ENCODE measurements around the gene USP14. TPM values are rescaled to one million over a fixed set of nuclear protein-coding genes. Genes with fewer than 3 reads are reported as not detected.
"Not testable (repeated sequence)": the region's sequence is repeated elsewhere in the genome, so short reads cannot be mapped to it uniquely, and the experiment has no call there.

USP14 gene
- total RNA-seq: 11.3 TPM

GRCh38 chr18:158128-159036 lies at the start of gene USP14:
Gene USP14, plus strand, starts transcription at chr18:158557. Its CDS starts 142 bp downstream, at chr18:158699.
- peak; percentile 89 to 99 (median 99) for DNase-seq (ENCODE audit: low read depth in 2 of 3, low spot score in 2 of 3)

GRCh38 chr18:108665-109063 lies 49.7 kb upstream of the USP14 start:
- not testable (repeated sequence) for DNase-seq (ENCODE audit: low read depth in 2 of 3, low spot score in 2 of 3)

DNA sequence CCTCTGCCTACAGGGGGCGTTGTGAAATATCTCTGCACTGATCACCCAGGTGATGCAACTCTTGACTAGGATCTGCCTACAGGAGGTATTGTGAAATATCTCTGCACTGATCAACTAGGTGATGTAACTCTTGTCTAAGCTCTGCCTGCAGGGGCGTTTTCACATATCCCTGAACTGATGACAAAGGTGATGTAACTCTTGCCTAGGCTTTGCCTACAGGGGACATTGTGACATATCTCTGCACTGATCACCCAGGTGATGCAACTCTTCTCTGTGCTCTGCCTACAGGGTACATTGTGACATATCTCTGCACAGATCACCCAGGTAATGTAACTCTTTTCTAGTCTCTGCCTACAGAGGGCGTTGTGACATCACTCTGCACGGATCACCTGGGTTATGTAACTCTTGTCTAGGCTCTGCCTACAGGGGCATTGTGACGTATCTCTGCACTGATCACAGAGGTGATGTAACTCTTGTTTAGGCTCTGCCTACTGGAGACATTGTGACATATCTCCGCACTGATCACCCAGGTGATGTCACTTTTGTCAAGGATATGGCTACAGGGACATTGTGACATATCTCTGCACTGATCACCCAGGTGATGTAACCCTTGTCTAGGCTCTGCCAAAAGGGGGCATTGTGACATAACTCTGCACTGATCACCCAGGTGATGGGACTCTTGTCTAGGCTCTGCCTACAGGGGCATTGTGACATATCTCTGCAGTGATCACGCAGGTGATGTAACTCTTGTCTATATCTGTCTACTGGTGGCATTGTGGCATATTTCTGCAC lies 49.0 kb upstream of the USP14 start:
- DNase-seq (ENCODE audit: low read depth in 2 of 3, low spot score in 2 of 3): peak in 1 of 3 donors; percentile 13

DNA sequence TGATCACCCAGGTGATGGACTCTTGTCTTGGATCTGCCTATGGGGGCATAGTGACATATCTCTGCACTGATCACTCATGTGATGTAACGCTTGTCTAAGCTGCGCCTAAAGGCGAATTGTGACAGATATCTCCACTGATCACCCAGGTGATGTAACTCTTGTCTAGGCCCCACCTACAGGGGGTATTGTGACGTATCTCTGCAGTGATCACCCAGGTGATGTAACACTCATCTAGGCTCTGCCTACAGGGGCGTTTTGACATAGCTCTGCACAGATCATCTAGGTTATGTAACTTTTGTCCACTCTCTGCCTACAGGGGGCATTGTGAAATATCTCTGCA lies 48.5 kb upstream of the USP14 start:
- DNase-seq (ENCODE audit: low read depth in 2 of 3, low spot score in 2 of 3): peak in 1 of 3 donors; percentile 5

DNA sequence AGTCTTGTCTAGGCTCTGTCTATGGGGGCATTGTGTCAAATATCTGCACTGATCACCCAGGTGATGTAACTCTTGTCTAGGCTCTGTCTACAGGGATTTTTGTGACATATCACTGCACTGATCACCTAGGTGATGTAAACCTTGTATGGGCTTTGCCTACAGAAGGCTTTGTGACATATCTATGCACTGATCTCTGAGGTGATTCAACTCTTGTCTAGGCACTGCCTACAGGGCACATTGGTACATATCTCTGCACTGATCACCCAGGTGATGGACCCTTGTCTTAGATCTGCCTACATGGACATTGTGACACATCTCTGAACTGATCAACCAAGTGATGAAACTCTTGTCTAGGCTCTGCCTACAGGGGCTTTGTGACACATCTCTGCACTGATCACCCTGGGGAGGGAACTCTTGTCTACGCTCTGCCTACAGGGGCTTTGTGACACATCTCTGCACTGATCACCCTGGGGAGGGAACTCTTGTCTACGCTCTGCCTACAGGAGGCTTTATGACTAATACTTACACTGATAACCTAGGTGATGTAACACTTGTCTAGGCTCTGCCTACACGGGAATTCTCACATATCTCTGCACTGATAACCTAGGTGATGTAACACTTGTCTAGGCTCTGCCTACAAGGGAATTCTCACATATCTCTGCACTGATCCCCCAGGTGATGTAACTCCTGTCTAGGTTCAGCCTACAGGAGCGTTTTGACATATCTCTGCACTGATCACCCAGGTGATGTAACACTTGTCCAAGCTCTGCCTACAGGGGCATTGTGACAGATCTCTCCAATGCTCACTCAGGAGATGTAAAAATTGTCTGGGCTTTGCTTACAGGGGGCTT lies 47.8 kb upstream of the USP14 start:
- not testable (repeated sequence) for DNase-seq (ENCODE audit: low read depth in 2 of 3, low spot score in 2 of 3)

GRCh38 chr18:111306-112014 lies 46.9 kb upstream of the USP14 start:
- peak; percentile 50 to 83 (median 67) for DNase-seq (ENCODE audit: low read depth in 2 of 3, low spot score in 2 of 3)

GRCh38 chr18:112015-112733 lies 46.2 kb upstream of the USP14 start:
- DNase-seq (ENCODE audit: low read depth in 2 of 3, low spot score in 2 of 3): not testable (repeated sequence)

- DNase-seq (ENCODE audit: low read depth in 2 of 3, low spot score in 2 of 3): not testable (repeated sequence)
Measured at GRCh38 chr18:120539-121260, 37.7 kb upstream of the USP14 start.

DNA sequence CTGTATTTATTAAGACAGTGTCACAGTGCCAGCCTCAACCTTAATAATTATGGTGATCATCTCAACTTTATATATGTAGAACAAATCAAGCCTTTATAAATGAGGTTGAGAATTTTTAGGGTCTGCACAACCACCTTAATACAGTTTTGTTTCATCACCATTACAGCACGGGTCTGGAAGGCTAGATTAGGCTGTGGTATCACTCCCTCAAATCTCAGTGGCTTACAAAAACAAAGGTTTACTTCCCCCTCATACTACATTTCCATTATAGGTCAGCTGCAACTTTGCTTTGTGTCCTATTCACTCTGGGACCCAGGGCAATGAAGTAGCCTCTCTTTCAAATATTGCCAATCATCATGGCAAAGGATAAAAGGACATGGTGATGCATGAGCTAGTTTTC lies 23.3 kb upstream of the USP14 start:
- no peak for DNase-seq (ENCODE audit: low read depth in 2 of 3, low spot score in 2 of 3)

- DNase-seq (ENCODE audit: low read depth in 2 of 3, low spot score in 2 of 3): peak in 1 of 3 donors; percentile 23
Measured at GRCh38 chr18:136433-136832, 21.9 kb upstream of the USP14 start.

DNA sequence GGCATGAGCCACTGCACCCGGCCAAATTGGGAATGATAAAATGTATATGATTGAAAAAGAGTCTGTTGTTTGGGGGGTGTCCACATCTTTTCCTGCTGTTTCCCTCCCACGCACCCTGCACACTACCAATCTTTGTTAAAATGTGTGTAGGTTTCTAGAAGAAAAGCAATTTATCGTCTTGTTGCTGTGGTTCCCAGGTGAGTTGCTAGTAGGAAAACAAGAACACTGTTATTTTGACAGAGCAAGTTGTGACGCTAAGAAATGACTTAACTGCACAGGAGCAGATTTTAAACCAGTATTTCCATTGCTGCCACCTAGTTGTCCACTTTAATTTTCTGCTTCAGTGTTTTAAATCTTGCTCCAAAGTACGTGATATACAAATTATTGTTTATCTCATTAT lies 21.0 kb upstream of the USP14 start:
- no peak for DNase-seq (ENCODE audit: low read depth in 2 of 3, low spot score in 2 of 3)

GRCh38 chr18:140670-141266 lies 17.6 kb upstream of the USP14 start:
- DNase-seq (ENCODE audit: low read depth in 2 of 3, low spot score in 2 of 3): no peak

- DNase-seq (ENCODE audit: low read depth in 2 of 3, low spot score in 2 of 3): not testable (repeated sequence)
Measured at GRCh38 chr18:142624-143296, 15.6 kb upstream of the USP14 start.

DNA sequence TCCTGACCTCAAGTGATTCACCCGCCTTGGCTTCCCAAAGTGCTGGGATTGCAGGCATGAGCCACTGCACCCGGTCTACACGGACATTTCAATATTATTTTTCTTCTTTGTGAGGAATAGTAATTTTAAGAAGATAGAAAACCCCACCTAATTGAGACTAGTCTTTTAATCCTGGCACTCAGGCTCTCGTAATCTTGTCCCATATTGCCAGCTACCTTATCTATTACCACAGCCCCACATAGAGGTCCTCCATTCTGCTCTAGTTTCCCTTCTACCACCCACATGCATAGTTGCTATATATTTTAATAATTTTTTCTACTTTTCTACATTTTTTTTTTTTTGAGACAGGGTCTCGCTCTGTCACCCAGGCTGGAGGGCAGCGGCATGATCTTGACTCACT lies 9.5 kb upstream of the USP14 start:
- peak in 1 of 3 donors; percentile 13 for DNase-seq (ENCODE audit: low read depth in 2 of 3, low spot score in 2 of 3)

DNA sequence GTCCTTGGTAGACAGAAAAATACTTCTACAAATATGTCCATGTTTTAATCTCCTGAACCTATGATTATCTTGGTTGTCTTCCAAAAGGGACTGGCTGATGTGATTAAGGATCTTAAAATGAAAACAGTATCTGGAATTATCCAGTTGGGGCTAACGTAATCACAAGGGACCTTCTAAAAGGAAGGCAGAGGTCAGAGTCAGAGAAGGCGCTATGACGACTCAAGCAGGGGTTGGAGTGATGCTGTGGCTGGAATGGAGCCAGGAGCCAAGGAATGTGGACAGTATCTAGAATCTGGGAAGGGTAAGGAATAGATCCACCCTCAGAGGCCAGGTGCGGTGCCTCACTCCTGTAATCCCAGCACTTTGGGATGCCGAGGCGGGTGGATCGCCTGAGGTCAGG lies 4.2 kb upstream of the USP14 start:
- DNase-seq (ENCODE audit: low read depth in 2 of 3, low spot score in 2 of 3): no peak

GRCh38 chr18:155688-156087 lies 2.7 kb upstream of the USP14 start:
- no peak for DNase-seq (ENCODE audit: low read depth in 2 of 3, low spot score in 2 of 3)

GRCh38 chr18:156514-157230 lies 1.7 kb upstream of the USP14 start:
- DNase-seq (ENCODE audit: low read depth in 2 of 3, low spot score in 2 of 3): no peak

Data from hematopoietic multipotent progenitor cell (in vitro differentiated cells).